NT2/D1 (cell line): ENCODE measurements around the gene GSAP.
"Not testable (repeated sequence)": the region's sequence is repeated elsewhere in the genome, so short reads cannot be mapped to it uniquely, and the experiment has no call there.

Experiments
- DNase-seq: peaks from one replicate; pipeline ENCODE4 v3.0.0-alpha.2; 2011; ENCODE audit warnings: low read depth, low spot score
- H3K27me3 ChIP-seq: 2 replicates; pipeline ENCODE4 v1.6.0; 2011; ENCODE audit warnings: mild to moderate bottlenecking; ENCODE audit not compliant: insufficient read length, insufficient read depth
- H3K36me3 ChIP-seq: 2 replicates; pipeline ENCODE4 v1.6.1; 2011; ENCODE audit warnings: mild to moderate bottlenecking, low read length, mixed read lengths; ENCODE audit not compliant: insufficient read depth, insufficient read length
- H3K4me1 ChIP-seq: 2 replicates; pipeline ENCODE4 v1.5.1; 2011; ENCODE audit not compliant: insufficient read depth, insufficient read length
- H3K4me3 ChIP-seq: 2 replicates; pipeline ENCODE4 v1.5.1; 2011; ENCODE audit warnings: low read depth; ENCODE audit not compliant: insufficient read length
- H3K9ac ChIP-seq: 2 replicates; pipeline ENCODE4 v1.6.0; 2011; ENCODE audit warnings: low read depth; ENCODE audit not compliant: insufficient read length
- H3K9me3 ChIP-seq: 2 replicates; pipeline ENCODE4 v1.5.1; 2011; ENCODE audit warnings: mild to moderate bottlenecking, low read length; ENCODE audit not compliant: insufficient read depth
- SUZ12 ChIP-seq: IDR thresholded peaks from 2 replicates; pipeline ENCODE4 v1.6.1; 2011; ENCODE audit not compliant: insufficient read length, insufficient read depth; ENCODE audit errors: extremely low read depth
- YY1 ChIP-seq: IDR thresholded peaks from 2 replicates; pipeline ENCODE4 v1.6.1; 2011; ENCODE audit not compliant: insufficient read length, insufficient read depth
- ZNF274 ChIP-seq: IDR thresholded peaks from 2 replicates; pipeline ENCODE4 v1.6.1; 2011; ENCODE audit warnings: mild to moderate bottlenecking, low read depth, low read length

The GSAP gene

GRCh38 chr7:77289387-77289786 lies 126.8 kb downstream of the GSAP start:
- Histone ChIP-seq H3K9ac (no peak overlapping the region), H3K4me1 (no peaks in the 10 kb centered on the region), H3K9me3 (no peaks in the 10 kb centered on the region), H3K36me3 (no peaks in the 10 kb centered on the region), H3K27me3 (no peaks in the 10 kb centered on the region), H3K4me3 (no peak overlapping the region)
- no peak for TF ChIP-seq YY1
- no peak for TF ChIP-seq ZNF274
- TF ChIP-seq SUZ12 = no peak
- no peak for DNase-seq

- H3K36me3 ChIP-seq = no peaks in the 10 kb centered on the region
- TF ChIP-seq SUZ12 (no peak), ZNF274 (no peak)
- H3K9me3 ChIP-seq = no peaks in the 10 kb centered on the region
- no peak overlapping the region for H3K9ac ChIP-seq
- no peaks in the 10 kb centered on the region for H3K4me1 ChIP-seq
- no peak for DNase-seq
- no peaks in the 10 kb centered on the region for H3K27me3 ChIP-seq
- no peak overlapping the region for H3K4me3 ChIP-seq
These were observed 127.4 kb downstream of the GSAP start for GRCh38 chr7:77288676-77289320.

- H3K36me3 ChIP-seq = no peaks in the 10 kb centered on the region
- H3K9ac ChIP-seq = no peak overlapping the region
- H3K9me3 ChIP-seq = no peaks in the 10 kb centered on the region
- DNase-seq = no peak
- no peaks in the 10 kb centered on the region for H3K27me3 ChIP-seq
- H3K4me1 ChIP-seq = no peaks in the 10 kb centered on the region
- no peak overlapping the region for H3K4me3 ChIP-seq
- TF ChIP-seq ZNF274 (no peak), SUZ12 (no peak), YY1 (no peak)
These were observed 131.5 kb downstream of the GSAP start for GRCh38 chr7:77284616-77285015.

GRCh38 chr7:77284005-77284404 lies 132.1 kb downstream of the GSAP start:
- no peak for DNase-seq
- TF ChIP-seq YY1 (no peak), SUZ12 (no peak), ZNF274 (no peak)

GRCh38 chr7:77282897-77283296 lies 133.3 kb downstream of the GSAP start:
- Histone ChIP-seq H3K4me3 (no peak overlapping the region), H3K27me3 (no peaks in the 10 kb centered on the region), H3K36me3 (no peaks in the 10 kb centered on the region), H3K9me3 (no peaks in the 10 kb centered on the region), H3K9ac (no peak overlapping the region), H3K4me1 (no peaks in the 10 kb centered on the region)
- TF ChIP-seq YY1 = no peak
- no peak for TF ChIP-seq ZNF274
- TF ChIP-seq SUZ12 = no peak
- no peak for DNase-seq

More at GRCh38 chr7:77284005-77284404, 132.1 kb downstream of the GSAP start:
- Histone ChIP-seq H3K36me3 (no peaks in the 10 kb centered on the region), H3K4me3 (no peak overlapping the region), H3K9ac (no peak overlapping the region), H3K27me3 (no peaks in the 10 kb centered on the region), H3K9me3 (no peaks in the 10 kb centered on the region), H3K4me1 (no peaks in the 10 kb centered on the region)

- Histone ChIP-seq H3K9me3 (no peaks in the 10 kb centered on the region), H3K4me3 (no peak overlapping the region), H3K9ac (no peak overlapping the region), H3K36me3 (no peaks in the 10 kb centered on the region), H3K4me1 (no peaks in the 10 kb centered on the region), H3K27me3 (no peaks in the 10 kb centered on the region)
- DNase-seq = no peak
- TF ChIP-seq ZNF274 (no peak), SUZ12 (no peak), YY1 (no peak)
These were observed 134.2 kb downstream of the GSAP start for GRCh38 chr7:77281780-77282478.

GRCh38 chr7:77276120-77276519 lies 140.0 kb downstream of the GSAP start:
- Histone ChIP-seq H3K4me3 (no peak overlapping the region), H3K27me3 (no peaks in the 10 kb centered on the region), H3K9ac (no peak overlapping the region), H3K9me3 (no peaks in the 10 kb centered on the region), H3K36me3 (no peaks in the 10 kb centered on the region), H3K4me1 (no peaks in the 10 kb centered on the region)
- no peak for TF ChIP-seq ZNF274
- TF ChIP-seq SUZ12 = no peak
- no peak for TF ChIP-seq YY1
- no peak for DNase-seq

- not testable (repeated sequence) for H3K36me3 ChIP-seq, H3K9me3 ChIP-seq, DNase-seq, H3K4me3 ChIP-seq, H3K9ac ChIP-seq, H3K4me1 ChIP-seq, H3K27me3 ChIP-seq
These were observed 140.5 kb downstream of the GSAP start for GRCh38 chr7:77275663-77276062.
